Stomach (tissue), 4 donors: ENCODE measurements around the gene CALR3.

Source experiments
- CTCF ChIP-seq, 7 experiments: fragments of 450-650 bp in 4 of 7; fragments of 200-600 bp in 3 of 7; sonication (generic) in 3 of 7; IDR thresholded peaks; one replicate each; pipeline ENCODE4 v1.5.1; 2016 to 2019; ENCODE audit warnings: antibody characterized with exemption in 7 of 7, control low read depth in 2 of 7, mild to moderate bottlenecking in 1 of 7
- POLR2A ChIP-seq, 4 donors: fragments of 450-650 bp; IDR thresholded peaks; one replicate each; pipeline ENCODE4 v1.6.1; 2016; ENCODE audit warnings: antibody characterized with exemption in 4 of 4, control low read depth in 2 of 4, mild to moderate bottlenecking in 1 of 4, moderate library complexity in 1 of 4
- POLR2AphosphoS5 ChIP-seq, 3 donors: sonication (generic); formaldehyde crosslinking; IDR thresholded peaks; one replicate each; pipeline ENCODE4 v1.6.1; 2016; ENCODE audit warnings: antibody characterized with exemption in 3 of 3

GRCh38 chr19:16455489-16455888, 40.5 kb downstream of the CALR3 start:
- no peak for TF ChIP-seq POLR2A (IDR thresholded peaks at IDR 0.05)
- TF ChIP-seq CTCF (IDR thresholded peaks at IDR 0.05): no peak
- no peak for TF ChIP-seq POLR2AphosphoS5 (IDR thresholded peaks at IDR 0.05)
